NCI-H2196 (cell line): ENCODE measurements around the gene DNASE1.
"Not testable (repeated sequence)": the region's sequence is repeated elsewhere in the genome, so short reads cannot be mapped to it uniquely, and the experiment has no call there.

ENCODE experiments used
- DNase-seq: peaks from one replicate; lab custom pipeline; 2025; ENCODE audit not compliant: unreplicated experiment; lab: John Stamatoyannopoulos, UW

Gene DNASE1

GRCh38 chr16:3654249-3654991 is at the start of gene DNASE1:
TSS of gene DNASE1 (plus strand) at chr16:3654691. CDS start at chr16:3655374, 683 bp downstream.
- peak; percentile 70 for DNase-seq

GRCh38 chr16:3606441-3606840 is 48.0 kb upstream of the DNASE1 start:
- DNase-seq, result no peak

GRCh38 chr16:3607161-3607560 is 47.3 kb upstream of the DNASE1 start:
- no peak for DNase-seq

GRCh38 chr16:3607634-3608033 is 46.9 kb upstream of the DNASE1 start:
- DNase-seq, result no peak

- no peak for DNase-seq
Observed at GRCh38 chr16:3608069-3608468, 46.4 kb upstream of the DNASE1 start.

GRCh38 chr16:3608976-3609375 is 45.5 kb upstream of the DNASE1 start:
- DNase-seq, result not testable (repeated sequence)

- DNase-seq, result no peak
Observed at GRCh38 chr16:3609895-3610697, 44.4 kb upstream of the DNASE1 start.

- DNase-seq, result no peak
Observed at GRCh38 chr16:3610698-3611145, 43.8 kb upstream of the DNASE1 start.

- peak; percentile 96 for DNase-seq
Observed at GRCh38 chr16:3611146-3611975, 43.1 kb upstream of the DNASE1 start, which contains the start of gene SLX4. TSS of gene SLX4 (minus strand) at chr16:3611606. CDS start at chr16:3608964, 2,642 bp downstream.

- DNase-seq, result no peak
Observed at GRCh38 chr16:3612510-3613466, 41.7 kb upstream of the DNASE1 start.

- no peak for DNase-seq
Observed at GRCh38 chr16:3618769-3619141, 35.7 kb upstream of the DNASE1 start.

GRCh38 chr16:3623642-3624041 is 30.8 kb upstream of the DNASE1 start:
- DNase-seq, result no peak

- no peak for DNase-seq
Observed at GRCh38 chr16:3625331-3625730, 29.2 kb upstream of the DNASE1 start.

GRCh38 chr16:3625911-3626732 is 28.4 kb upstream of the DNASE1 start:
- peak; percentile 20 for DNase-seq

- no peak for DNase-seq
Observed at GRCh38 chr16:3637371-3637923, 17.0 kb upstream of the DNASE1 start.

GRCh38 chr16:3638916-3639644 is 15.4 kb upstream of the DNASE1 start:
- no peak for DNase-seq

GRCh38 chr16:3640207-3640606 is 14.3 kb upstream of the DNASE1 start:
- no peak for DNase-seq
